ENCODE data around the gene UQCC2.

Gene UQCC2

GRCh38 chr6:33689148-33689494 lies 22.4 kb downstream of the UQCC2 start:
- no peak for DNase-seq

- no peak for DNase-seq
Observed at GRCh38 chr6:33688451-33689147, 22.9 kb downstream of the UQCC2 start.

- no peak for DNase-seq
Observed at GRCh38 chr6:33688006-33688405, 23.5 kb downstream of the UQCC2 start.

- DNase-seq, result no peak
Observed at GRCh38 chr6:33686981-33687975, 24.2 kb downstream of the UQCC2 start.

GRCh38 chr6:33686225-33686924 lies 25.1 kb downstream of the UQCC2 start:
- DNase-seq, result no peak

- no peak for DNase-seq
Observed at GRCh38 chr6:33685411-33686224, 25.9 kb downstream of the UQCC2 start.

GRCh38 chr6:33684983-33685382 lies 26.5 kb downstream of the UQCC2 start:
- no peak for DNase-seq

GRCh38 chr6:33684428-33684896 lies 27.0 kb downstream of the UQCC2 start:
- no peak for DNase-seq

- DNase-seq, result no peak
Observed at GRCh38 chr6:33683576-33684427, 27.7 kb downstream of the UQCC2 start.

GRCh38 chr6:33683051-33683571 lies 28.4 kb downstream of the UQCC2 start:
- no peak for DNase-seq

- DNase-seq, result no peak
Observed at GRCh38 chr6:33682341-33682740, 29.2 kb downstream of the UQCC2 start.

- DNase-seq, result no peak
Observed at GRCh38 chr6:33679761-33680160, 31.7 kb downstream of the UQCC2 start.

GRCh38 chr6:33678932-33679490 lies 32.5 kb downstream of the UQCC2 start:
- DNase-seq, result no peak

GRCh38 chr6:33678233-33678931 lies 33.1 kb downstream of the UQCC2 start:
- no peak for DNase-seq

GRCh38 chr6:33677689-33678088 lies 33.8 kb downstream of the UQCC2 start:
- DNase-seq, result no peak

- DNase-seq, result no peak
Observed at GRCh38 chr6:33677143-33677660, 34.3 kb downstream of the UQCC2 start.

- DNase-seq, result no peak
Observed at GRCh38 chr6:33676416-33677142, 34.9 kb downstream of the UQCC2 start.

- no peak for DNase-seq
Observed at GRCh38 chr6:33675968-33676367, 35.5 kb downstream of the UQCC2 start.

GRCh38 chr6:33673851-33674250 lies 37.6 kb downstream of the UQCC2 start:
- no peak for DNase-seq
